Posterior cingulate gyrus (tissue), 11 donors: ENCODE data around the gene SLC39A11.
"Not testable (repeated sequence)": the region's sequence is repeated elsewhere in the genome, so short reads cannot be mapped to it uniquely, and the experiment has no call there.

Experiments
- DNase-seq, 10 donors: peaks; one replicate each; pipeline versions ENCODE4 v3.0.0 to v3.0.0-alpha.2; 2020 to 2021; ENCODE audit warnings: mixed read lengths in 3 of 10
- intact Hi-C: fragments of 100-400 bp; cut with DNase I; formaldehyde crosslinking; loops from one replicate; pipeline ENCODE4 v1.15.1; 2023

SLC39A11 gene

GRCh38 chr17:73112246-73112645 lies 19.8 kb upstream of the SLC39A11 start:
- intact Hi-C loops = no loop called here

GRCh38 chr17:73111386-73111785 lies 18.9 kb upstream of the SLC39A11 start:
- DNase-seq = peak in 1 of 10 donors; percentile 26
- intact Hi-C loops = no loop called here

More at GRCh38 chr17:73112246-73112645, 19.8 kb upstream of the SLC39A11 start:
- no peak for DNase-seq

GRCh38 chr17:73107191-73107590 lies 14.7 kb upstream of the SLC39A11 start:
- no peak for DNase-seq
- intact Hi-C loops = no loop called here

GRCh38 chr17:73105431-73105830 lies 12.9 kb upstream of the SLC39A11 start:
- no peak for DNase-seq
- intact Hi-C loops = no loop called here

GRCh38 chr17:73104450-73104849 lies 12.0 kb upstream of the SLC39A11 start:
- DNase-seq = no peak
- intact Hi-C loops = no loop called here

- no peak for DNase-seq
- intact Hi-C loops = no loop called here
Observed at GRCh38 chr17:73103641-73104335, 11.3 kb upstream of the SLC39A11 start.

GRCh38 chr17:73101031-73101430 lies 8.5 kb upstream of the SLC39A11 start:
- intact Hi-C loops = no loop called here
- DNase-seq = no peak

GRCh38 chr17:73100363-73100762 lies 7.9 kb upstream of the SLC39A11 start:
- no peak for DNase-seq

GRCh38 chr17:73099511-73099910 lies 7.0 kb upstream of the SLC39A11 start:
- no peak for DNase-seq
- intact Hi-C loops = no loop called here

More at GRCh38 chr17:73100363-73100762, 7.9 kb upstream of the SLC39A11 start:
- intact Hi-C loops = no loop called here

- DNase-seq = no peak
- intact Hi-C loops = no loop called here
Observed at GRCh38 chr17:73098919-73099318, 6.4 kb upstream of the SLC39A11 start.

- intact Hi-C loops, DNase-seq: not testable (repeated sequence)
Observed at GRCh38 chr17:73097973-73098765, 5.7 kb upstream of the SLC39A11 start.

GRCh38 chr17:73096866-73097265 lies 4.4 kb upstream of the SLC39A11 start:
- DNase-seq = no peak
- intact Hi-C loops = no loop called here

- no peak for DNase-seq
- intact Hi-C loops = no loop called here
Observed at GRCh38 chr17:73096211-73096610, 3.7 kb upstream of the SLC39A11 start.

- no peak for DNase-seq
- intact Hi-C loops = loop anchor here (5.0 kb wide), 2 partner anchors 99 to 106 kb away; partner anchors contain the start of gene COG1
Observed at GRCh38 chr17:73093286-73093685, 798 bp upstream of the SLC39A11 start.

GRCh38 chr17:73091770-73092522 lies 542 bp downstream of the SLC39A11 start:
- DNase-seq = peak in 3 of 10 donors; percentile 34 to 85 (median 36)
- intact Hi-C loops = loop anchor here (5.0 kb wide), 2 partner anchors 100 to 105 kb away; partner anchors contain the start of gene COG1

- DNase-seq = no peak
- intact Hi-C loops = loop anchor here (5.0 kb wide), 2 partner anchors 101 to 104 kb away; partner anchors contain the start of gene COG1
Observed at GRCh38 chr17:73091410-73091769, 1.1 kb downstream of the SLC39A11 start.

GRCh38 chr17:73090396-73091202 lies 1.9 kb downstream of the SLC39A11 start:
- DNase-seq = no peak
- intact Hi-C loops = loop anchor here (5.0 kb wide), 2 partner anchors 102 to 103 kb away; partner anchors contain the start of gene COG1

GRCh38 chr17:73089322-73090317 lies 2.9 kb downstream of the SLC39A11 start:
- peak; percentile 76 to 98 (median 82) for DNase-seq
- intact Hi-C loops = loop anchor here (5.0 kb wide), 2 partner anchors 102 to 103 kb away; partner anchors contain the start of gene COG1

GRCh38 chr17:73088561-73088960 lies 3.9 kb downstream of the SLC39A11 start:
- intact Hi-C loops = no loop called here
- peak in 1 of 10 donors; percentile 74 for DNase-seq
